Stimulated activated CD4-positive, alpha-beta T cell treated with anti-CD3 and anti-CD28 coated beads, Interleukin-2, amount 100 ng/mL, for 24 hours (primary cell): Measurements from ENCODE around the gene CLCF1.

ENCODE experiments used
- DNase-seq, 2 donors: peaks; one replicate each; pipeline ENCODE4 v3.0.0-alpha.2; 2020

Gene CLCF1

DNA sequence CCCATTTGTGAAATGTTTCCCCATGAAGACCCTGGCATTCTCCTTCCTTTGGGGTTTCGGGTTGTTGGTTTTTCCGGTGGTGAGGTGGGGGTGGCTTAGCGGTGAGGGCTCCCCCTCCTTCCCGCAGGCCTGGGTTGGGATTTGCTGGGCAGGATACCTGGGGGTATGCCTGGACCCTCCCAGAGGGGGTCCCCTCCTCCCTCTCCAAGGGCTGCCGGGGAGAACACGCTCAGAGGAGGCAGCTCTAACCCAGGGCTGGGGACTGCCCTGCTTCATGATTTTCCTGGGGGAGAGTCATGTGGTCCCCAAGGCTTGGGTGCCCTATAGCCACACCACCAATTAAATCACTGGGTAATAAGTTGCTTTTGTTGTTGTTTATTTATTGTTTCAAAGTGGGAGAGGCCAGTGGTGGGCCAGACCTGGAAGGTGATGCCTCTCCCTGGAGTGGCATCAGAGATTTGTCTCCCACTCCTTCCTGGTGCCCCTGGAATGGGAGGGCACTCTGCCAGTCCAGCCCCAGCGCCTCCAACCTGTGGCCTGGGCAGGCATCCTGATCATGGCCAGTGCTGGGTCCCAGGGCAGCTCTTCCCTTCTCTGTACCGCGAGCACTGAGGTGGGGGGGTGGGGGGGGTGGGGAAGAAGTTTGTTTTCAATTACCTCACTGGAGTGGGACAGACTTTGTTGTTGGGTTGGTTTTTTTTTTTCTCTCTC, 1.3 kb upstream of the CLCF1 start:
- no peak for DNase-seq

GRCh38 chr11:67373648-67374570, 511 bp upstream of the CLCF1 start:
- peak; percentile 48 to 70 for DNase-seq

- DNase-seq = no peak
Measured at GRCh38 chr11:67372321-67372992, 941 bp downstream of the CLCF1 start.

DNA sequence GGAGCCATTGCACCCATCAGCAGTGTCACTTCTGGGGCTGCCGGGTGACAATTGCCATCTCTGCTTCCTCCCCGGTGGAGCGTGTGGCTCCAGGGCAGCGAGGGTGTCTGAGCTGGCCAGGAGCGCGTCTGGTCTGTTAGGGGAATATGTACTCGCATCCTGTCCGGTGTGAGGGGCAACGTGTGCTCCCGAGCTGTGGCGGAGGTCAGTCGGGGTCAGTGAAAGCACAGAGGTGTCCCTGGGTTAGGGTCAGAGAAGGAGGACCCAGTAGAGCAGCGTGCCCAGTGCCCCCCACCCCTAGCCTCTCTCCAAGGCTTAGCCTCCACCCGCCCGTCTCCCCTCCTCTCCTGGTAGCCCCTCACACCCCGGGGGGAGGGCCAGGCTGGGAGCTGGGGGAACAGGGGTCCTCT, 1.5 kb downstream of the CLCF1 start:
- DNase-seq = no peak

GRCh38 chr11:67371189-67371910, 2.0 kb downstream of the CLCF1 start:
- DNase-seq = no peak

GRCh38 chr11:67370351-67371076, 2.9 kb downstream of the CLCF1 start:
- DNase-seq = no peak

GRCh38 chr11:67369801-67370284, 3.6 kb downstream of the CLCF1 start:
- DNase-seq = no peak

- DNase-seq = no peak
Measured at GRCh38 chr11:67369275-67369674, 4.1 kb downstream of the CLCF1 start.

DNA sequence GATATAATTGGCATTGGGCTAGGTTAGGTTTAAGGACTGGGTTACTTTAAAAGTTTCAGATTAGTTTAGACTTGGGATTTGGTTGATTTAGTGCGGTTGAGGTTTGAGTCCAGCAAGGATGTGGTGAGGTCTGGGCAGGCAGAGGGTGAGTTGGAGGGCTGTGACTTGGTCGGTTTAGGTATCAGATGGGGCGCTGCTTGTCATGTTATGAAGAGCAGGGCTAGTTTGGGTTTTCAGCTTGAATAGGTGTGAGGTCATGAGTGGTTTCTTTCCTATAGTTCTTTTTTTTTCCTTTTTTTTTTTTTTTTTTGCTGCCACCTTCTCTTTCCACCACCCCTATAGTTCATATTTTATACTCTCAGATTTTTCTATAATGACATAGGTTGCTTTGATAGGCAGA, 4.8 kb downstream of the CLCF1 start:
- no peak for DNase-seq

- no peak for DNase-seq
Measured at GRCh38 chr11:67367761-67368227, 5.6 kb downstream of the CLCF1 start.

GRCh38 chr11:67366961-67367760, 6.2 kb downstream of the CLCF1 start:
- no peak for DNase-seq

- no peak for DNase-seq
Measured at GRCh38 chr11:67366546-67366945, 6.9 kb downstream of the CLCF1 start.

GRCh38 chr11:67365736-67366444, 7.5 kb downstream of the CLCF1 start:
- DNase-seq = no peak

DNA sequence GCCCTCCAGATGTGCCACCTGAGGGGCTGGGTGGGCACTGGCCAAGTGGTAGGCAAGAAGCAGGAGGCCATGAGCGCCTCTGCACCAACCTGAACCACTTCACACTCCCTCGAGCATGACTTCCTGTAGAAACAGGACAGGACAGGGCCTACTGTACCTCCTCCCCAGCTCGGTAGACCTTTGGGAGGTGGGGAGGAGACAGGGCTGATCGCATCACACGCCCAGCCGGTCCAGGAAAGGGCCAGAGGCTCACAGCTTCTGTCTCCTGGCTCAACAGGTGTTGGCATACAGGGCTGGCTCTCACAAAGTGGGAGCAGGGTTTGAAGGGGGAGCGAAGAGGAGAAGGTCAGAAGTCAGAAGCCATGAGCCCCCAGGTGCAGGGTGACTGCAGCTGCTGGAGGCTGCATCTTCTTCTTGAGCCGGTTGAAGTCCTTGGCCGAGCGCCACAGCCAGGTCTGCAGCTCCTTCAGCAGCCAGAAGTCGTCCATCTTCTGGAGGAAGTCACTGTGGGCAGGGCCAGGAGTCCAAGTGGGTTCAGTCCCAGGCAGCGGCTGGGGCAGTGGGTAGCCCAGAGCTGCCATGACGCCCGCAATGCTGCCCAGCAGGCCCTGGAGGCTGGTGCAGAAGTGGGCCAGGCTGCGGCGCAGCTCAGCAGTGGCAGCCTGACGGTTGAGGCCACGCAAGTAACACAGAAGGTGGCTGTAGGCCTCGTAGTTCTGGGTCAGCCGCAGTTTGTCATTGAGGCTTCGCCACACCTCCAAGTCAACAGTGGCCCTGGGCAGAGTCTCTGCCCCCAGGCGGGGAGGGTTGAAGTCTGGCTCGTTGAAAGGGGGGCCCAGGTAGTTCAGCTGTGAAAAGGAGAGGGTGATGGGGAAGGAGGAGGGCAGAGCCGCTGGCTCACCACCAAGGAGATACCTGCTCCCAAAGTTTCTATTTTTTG, 8.3 kb downstream of the CLCF1 start:
- DNase-seq = no peak

- no peak for DNase-seq
Measured at GRCh38 chr11:67364169-67364568, 9.2 kb downstream of the CLCF1 start.

DNA sequence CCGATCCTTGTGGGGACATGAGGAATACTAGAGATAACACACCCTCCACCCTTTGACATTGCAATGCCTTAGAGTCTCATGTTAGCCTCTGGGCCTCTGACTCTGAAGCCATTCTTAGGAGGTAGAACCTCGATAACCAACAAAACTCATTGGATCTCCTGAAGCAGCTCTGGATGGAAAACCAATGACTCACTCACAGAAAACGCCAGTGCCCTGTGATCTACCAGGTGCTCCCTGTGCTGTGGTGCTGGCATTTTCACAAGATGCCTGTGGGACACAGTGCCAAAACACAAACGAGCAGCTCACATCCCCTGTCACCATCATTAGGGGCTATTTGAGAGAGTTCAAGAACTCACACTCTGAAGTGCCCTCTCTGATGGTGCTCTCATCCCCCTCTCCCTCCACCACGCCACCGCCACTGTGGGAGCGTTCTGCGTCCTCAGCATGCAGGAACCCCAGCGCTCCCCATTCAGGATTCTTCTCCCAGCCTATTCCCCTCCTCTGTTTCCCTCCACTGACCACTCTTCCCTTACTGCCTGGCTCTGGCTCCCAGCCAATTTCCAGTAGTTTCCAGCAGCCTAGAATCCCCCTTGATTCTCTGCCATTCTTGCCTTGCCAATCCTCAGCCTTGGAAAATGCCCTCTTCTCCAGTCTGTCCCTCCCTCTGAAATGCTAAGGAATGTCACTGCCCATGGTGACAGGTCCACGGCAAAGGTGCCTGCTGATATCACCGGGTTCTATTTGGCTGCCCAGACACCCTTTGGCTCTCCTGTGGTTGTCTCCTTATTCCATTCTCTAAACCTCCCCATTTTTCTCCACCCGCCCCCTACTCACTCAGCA, 15.3 kb downstream of the CLCF1 start:
- DNase-seq = no peak

- peak; percentile 68 to 72 for DNase-seq
Measured at GRCh38 chr11:67356864-67357561, 16.4 kb downstream of the CLCF1 start.
